GM19395 (cell line): ENCODE data around the gene MLKL.
"Not testable (repeated sequence)": the region's sequence is repeated elsewhere in the genome, so short reads cannot be mapped to it uniquely, and the experiment has no call there.

Experiments
- ATAC-seq: cut with Tn5 transposase; IDR thresholded peaks from one replicate; pipeline ENCODE4 v1.9.1; 2021; ENCODE audit warnings: mild to moderate bottlenecking, moderate library complexity; ENCODE audit not compliant: unreplicated experiment

MLKL gene

GRCh38 chr16:74732707-74733350, 32.2 kb upstream of the MLKL start:
- ATAC-seq, result no peak

- no peak for ATAC-seq
Measured at GRCh38 chr16:74731853-74732477, 31.3 kb upstream of the MLKL start.

GRCh38 chr16:74729783-74730683, 29.4 kb upstream of the MLKL start:
- ATAC-seq, result no peak

GRCh38 chr16:74727903-74728302, 27.2 kb upstream of the MLKL start:
- ATAC-seq, result no peak

- no peak for ATAC-seq
Measured at GRCh38 chr16:74726716-74727115, 26.1 kb upstream of the MLKL start.

- no peak for ATAC-seq
Measured at GRCh38 chr16:74725651-74726455, 25.2 kb upstream of the MLKL start.

GRCh38 chr16:74724820-74725549, 24.3 kb upstream of the MLKL start:
- ATAC-seq, result no peak

GRCh38 chr16:74723256-74723655, 22.6 kb upstream of the MLKL start:
- ATAC-seq, result no peak

- ATAC-seq, result not testable (repeated sequence)
Measured at GRCh38 chr16:74722156-74722555, 21.5 kb upstream of the MLKL start.

GRCh38 chr16:74721716-74722115, 21.1 kb upstream of the MLKL start:
- ATAC-seq, result no peak

- ATAC-seq, result no peak
Measured at GRCh38 chr16:74720579-74720978, 19.9 kb upstream of the MLKL start.

- ATAC-seq, result no peak
Measured at GRCh38 chr16:74718741-74719610, 18.3 kb upstream of the MLKL start.

- no peak for ATAC-seq
Measured at GRCh38 chr16:74718140-74718539, 17.5 kb upstream of the MLKL start.

GRCh38 chr16:74717367-74717766, 16.7 kb upstream of the MLKL start:
- ATAC-seq, result no peak

GRCh38 chr16:74716355-74716754, 15.7 kb upstream of the MLKL start:
- no peak for ATAC-seq

GRCh38 chr16:74713876-74714275, 13.2 kb upstream of the MLKL start:
- no peak for ATAC-seq

- no peak for ATAC-seq
Measured at GRCh38 chr16:74713325-74713724, 12.7 kb upstream of the MLKL start.

- ATAC-seq, result no peak
Measured at GRCh38 chr16:74711938-74712337, 11.3 kb upstream of the MLKL start.

- no peak for ATAC-seq
Measured at GRCh38 chr16:74710401-74710800, 9.7 kb upstream of the MLKL start.
